Limb (tissue), 2 donors: Measurements from ENCODE around the gene RNMT.
A peak's percentile ranks its signal among the peaks of the same experiment; 100 is the strongest.
"Not testable (repeated sequence)": the region's sequence is repeated elsewhere in the genome, so short reads cannot be mapped to it uniquely, and the experiment has no call there.

Experiments used
- DNase-seq, 2 donors: peaks; one replicate each; pipeline ENCODE4 v3.0.0-alpha.2; 2016; ENCODE audit errors: extremely low spot score in 2 of 2

The RNMT gene

DNA sequence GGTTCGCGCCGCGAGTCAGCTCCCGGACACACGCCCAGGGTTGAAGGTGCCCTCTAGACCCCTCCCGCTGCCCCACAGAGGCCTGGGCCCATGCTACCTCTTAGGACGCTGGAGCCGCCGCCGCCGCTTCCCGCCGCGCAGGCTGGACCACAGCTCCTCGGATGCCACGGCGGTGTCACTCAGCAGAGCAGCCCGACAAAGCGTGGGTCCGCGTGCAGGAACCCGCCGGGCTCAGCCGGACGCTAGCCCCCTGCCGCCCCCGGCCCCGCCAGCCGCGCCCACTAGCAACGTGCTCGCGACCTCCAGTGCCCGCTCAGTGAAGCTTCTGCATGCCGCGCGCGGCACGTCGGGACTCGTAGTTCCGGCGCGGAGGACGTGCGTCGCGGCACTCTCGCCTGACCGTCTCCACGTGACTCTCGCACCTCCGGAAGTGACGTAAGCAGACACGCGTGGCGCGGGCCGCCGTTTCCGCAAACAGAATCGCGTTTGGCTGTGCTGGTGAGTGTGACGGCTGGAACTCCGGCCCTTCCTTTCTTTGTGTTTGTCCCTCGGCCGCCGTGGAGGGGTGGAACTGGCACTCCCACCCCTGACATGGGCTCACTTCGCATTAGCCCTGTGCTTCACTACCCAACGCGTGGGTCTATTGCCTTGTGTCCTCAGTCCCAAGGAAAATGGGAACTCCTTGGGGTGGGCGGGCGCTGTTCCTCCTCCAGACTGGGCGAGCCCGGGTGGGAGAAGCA is at the start of gene RNMT, which contains the start of gene FAM210A:
RNMT (plus strand) TSS at position 442 of the 740 bp plus-strand sequence. CDS start 4,845 bp downstream, outside the sequence.
FAM210A (minus strand) TSS at position 327 of the 740 bp plus-strand sequence. CDS start 44,481 bp downstream, outside the sequence.
- peak; percentile 96 for DNase-seq

DNA sequence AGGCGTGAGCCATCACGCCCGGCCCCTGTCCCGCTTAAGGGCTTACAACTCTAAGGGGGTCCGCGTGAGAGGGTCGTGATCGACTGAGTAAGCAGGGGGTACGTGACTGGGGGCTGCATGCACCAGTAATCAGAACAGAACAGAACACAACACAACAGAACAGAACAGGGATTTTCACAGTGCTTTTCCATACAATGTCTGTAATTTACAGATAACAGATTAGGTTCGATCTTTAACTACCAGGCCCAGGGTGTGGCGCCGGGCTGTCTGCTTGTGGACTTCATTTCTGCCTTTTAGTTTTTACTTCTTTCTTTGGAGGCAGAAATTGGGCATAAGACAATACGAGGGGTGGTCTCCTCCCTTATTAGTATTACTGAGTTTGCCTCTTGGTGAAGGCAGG is 49.1 kb upstream of the RNMT start:
- not testable (repeated sequence) for DNase-seq

DNA sequence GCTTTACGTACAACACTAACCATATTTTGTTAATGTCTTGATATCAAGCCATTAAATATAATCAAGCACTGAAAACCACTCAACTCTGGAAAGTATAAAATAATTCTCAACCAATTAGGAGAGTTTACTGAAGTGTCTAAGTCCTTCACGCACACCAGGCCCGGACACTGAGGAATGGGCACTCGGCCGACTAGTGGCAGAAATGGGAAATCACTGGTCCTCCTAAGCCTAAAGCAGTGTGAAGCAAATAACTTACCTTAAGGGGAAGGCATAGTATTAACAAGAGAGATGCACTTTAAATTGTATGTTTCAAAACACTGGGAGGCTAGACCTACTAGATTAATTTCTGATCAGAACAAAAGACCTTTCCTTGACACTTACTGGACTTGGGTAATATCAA is 45.9 kb upstream of the RNMT start:
- peak in 1 of 2 donors; percentile 40 for DNase-seq

DNA sequence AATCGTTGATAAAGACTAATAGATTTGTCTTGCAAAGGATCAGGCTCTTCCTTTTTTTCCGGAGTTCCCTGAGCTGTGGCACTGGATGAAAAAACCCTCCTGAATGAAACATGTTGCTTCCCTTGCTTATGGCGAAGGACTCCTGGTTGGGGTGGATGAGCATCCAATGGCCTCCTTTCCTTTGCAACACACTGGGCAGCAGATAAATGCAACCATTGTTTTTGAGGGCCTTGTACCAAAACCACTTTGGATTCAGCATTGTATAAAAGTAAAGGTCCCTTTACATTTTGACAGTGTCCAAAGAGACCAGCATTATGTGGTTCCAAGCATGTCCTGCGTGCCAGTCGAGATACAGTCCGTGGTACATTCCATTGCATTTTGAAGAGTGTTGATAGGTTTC is 44.8 kb upstream of the RNMT start:
- no peak for DNase-seq

DNA sequence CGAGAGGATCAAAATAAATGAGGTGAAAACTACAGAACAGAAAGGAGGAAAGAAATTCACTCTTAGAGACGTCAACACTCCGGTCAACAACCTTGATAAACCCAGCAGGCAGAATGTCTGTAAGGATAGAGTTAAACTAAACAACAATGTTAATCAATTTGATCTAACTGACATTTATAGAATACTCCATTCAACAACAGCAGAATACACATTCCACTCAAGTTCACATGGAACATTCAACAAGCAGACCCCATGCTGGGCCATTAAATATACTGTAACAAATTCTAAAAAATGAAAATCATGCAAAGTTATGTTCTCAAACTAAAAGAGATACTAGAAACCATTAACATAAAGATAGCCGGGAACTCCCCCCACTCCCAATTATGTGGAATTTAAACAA is 41.9 kb upstream of the RNMT start:
- no peak for DNase-seq

DNA sequence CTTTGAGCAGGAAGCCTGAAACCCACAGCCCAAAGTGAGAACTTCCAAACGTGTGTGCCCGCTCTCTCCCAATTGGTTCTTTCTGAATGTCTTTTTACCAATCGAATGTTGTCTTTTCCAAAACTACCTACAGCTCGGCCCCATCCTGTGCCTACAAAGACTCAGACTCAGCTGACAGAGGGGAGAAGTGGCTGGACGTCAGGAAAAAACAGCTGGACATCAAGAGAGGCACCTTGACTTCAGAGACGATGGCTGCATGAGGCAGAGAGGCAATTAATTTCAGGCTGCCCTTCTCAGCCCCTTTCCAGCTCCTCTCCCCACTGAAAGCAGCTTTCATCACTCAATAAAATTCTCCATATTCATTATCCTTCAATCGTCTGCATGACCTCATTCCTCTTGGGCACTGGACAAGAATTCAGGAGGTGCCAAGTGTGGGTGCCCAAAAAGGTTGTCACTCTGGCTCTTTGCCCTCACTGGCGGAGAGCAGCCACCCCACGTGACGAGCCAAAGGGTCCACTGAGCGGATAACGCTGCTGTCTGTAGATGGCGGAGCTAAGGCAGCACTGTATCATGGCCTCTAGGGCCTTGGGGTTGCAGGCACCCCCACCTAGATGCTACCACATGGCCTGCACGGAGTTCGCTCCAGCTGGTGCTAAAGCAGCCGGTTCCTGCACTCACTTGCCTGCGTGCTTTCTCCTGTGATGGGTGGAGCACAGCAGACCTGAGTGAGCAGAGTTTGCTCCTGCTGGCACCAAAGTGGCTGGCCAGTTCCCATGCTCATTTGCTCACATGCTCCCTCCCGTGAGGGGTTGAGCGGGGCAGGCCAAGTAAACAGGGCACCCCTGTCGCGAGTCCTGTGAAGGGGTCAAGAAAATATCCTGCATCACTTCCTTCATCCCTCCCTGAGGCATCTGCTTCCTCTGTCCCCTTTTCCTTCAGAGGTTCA is 38.0 kb upstream of the RNMT start:
- DNase-seq, result no peak

DNA sequence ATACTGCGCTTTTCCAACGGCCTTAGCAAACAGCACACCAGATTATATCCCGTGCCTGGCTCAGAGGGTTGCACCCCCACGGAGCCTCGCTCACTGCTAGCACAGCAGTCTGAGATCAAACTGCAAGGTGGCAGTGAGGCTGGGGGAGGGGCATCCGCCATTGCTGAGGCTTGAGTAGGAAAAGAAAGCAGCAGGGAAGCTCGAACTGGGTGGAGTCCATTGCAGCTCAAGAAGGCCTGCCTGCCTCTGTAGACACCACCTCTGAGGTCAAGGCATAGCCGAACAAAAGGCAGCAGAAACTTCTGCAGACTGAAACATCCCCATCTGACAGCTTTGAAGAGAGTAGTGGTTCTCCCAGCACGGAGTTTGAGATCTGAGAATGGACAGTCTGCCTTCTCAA is 36.4 kb upstream of the RNMT start:
- DNase-seq, result not testable (repeated sequence)

DNA sequence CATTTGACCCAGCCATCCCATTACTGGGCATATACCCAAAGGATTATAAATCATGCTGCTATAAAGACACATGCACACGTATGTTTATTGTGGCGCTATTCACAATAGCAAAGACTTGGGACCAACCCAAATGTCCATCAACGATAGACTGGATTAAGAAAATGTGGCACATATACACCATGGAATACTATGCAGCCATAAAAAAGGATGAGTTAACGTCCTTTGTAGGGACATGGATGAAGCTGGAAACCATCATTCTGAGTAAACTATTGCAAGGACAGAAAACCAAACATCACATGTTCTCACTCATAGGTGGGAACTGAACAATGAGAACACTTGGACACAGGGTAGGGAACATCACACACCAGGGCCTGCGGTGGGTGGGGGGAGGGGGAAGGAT is 31.1 kb upstream of the RNMT start:
- DNase-seq, result not testable (repeated sequence)

DNA sequence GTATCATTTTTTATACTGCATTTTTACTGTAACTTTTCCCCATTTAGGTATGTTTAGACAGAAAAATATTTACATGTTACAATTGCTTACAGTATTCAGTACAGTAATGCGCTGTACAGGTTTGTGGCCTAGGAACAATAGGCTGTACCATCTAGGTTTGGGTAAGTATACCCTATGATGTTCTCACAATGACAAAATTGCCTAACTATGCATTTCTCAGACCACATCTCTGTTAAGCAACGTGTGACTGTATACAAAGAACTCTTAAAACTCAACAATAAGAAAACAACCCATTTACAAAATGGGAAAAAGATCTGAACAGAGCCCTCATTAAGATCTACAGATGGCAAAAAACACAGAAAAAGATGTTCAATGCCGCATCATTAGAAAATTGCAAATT is 29.5 kb upstream of the RNMT start:
- no peak for DNase-seq

DNA sequence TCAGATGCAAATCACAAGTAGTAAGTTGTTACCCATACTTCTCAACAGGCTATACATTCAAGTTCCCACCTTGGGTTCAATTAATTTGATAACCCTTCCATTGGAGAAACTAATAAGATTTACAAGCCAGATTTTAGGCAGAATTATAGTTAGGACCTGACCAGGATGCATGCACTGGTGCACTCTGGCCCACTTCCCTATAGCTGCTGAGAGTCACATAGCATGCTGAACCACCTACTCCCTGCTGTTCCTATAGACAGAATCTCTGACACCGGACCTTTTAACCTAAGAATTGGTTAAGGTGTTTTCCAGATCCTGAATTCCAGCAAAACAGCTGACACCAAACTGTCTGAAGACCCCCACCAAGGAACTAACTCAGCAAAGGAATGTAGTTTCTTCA is 26.3 kb upstream of the RNMT start:
- no peak for DNase-seq

DNA sequence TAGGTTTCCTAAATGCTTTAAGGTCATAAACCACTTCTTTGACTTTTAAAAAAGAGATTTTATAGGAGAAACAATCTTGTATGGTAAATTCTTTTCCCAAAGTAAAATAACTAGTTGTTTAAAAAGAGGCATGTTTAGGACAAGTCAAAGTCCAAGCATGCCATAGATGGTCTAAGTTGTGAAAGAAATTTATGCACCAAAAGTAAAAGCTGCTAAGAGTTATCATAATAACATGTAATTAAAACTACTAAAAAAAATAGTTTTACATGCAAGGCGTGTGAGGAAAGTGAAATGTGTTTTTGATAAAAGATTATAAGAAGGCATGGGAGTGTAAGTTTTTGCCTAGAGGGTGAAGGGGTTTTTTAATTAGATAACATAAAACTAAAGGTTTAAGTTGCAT is 22.6 kb upstream of the RNMT start:
- DNase-seq, result no peak

DNA sequence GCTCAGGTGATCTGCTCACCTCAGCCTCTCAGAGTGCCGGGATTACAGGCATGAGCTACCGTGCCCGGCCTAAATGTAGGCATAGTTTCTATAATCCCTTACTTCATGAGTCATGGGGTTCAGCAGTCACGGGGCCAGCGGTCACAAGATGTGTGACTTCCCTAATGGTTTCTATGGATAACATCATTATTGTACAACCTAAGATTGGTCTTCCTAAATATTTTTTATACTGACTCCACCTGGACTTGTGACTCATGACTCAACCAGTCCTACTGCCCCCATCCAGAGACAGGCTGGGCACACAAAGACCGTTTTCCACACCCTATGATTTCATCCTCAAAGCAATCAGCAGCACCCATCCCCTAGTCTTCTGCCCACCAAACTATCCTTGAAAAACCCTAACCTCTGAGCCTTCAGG is 16.1 kb upstream of the RNMT start:
- DNase-seq, result no peak

DNA sequence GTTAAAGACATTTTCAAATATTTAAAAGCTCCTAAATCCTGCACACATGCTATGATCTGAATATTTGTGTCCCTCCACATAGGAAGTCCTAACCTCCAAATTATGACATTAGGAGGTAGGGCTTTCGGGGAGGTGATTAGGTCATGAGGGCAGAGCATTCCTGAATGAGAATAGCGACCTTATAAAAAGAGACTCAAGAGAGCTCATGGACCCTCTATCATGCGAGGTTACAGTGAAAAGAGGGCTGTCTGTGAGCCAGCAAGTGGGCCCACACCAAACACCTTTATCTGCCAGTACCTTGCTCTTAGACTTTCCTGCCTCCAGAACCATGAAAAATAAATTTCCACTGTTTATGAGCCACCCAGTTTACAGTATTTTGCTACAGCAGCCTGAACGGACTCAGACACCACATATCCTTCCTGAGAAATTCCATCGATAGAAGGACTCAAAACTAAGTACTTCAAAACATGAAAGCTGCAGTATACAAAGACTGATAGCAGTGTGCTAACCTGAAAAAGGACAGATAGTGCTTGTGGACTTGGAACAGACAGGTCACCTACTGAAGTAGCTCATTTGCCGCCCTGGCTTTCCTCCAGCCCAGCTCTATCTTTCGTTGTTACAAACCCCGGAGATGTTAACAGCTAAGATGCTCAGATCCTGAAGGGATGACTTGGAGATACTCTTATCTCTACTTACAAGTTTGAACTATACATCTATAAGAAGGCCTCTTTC is 13.9 kb upstream of the RNMT start:
- no peak for DNase-seq

DNA sequence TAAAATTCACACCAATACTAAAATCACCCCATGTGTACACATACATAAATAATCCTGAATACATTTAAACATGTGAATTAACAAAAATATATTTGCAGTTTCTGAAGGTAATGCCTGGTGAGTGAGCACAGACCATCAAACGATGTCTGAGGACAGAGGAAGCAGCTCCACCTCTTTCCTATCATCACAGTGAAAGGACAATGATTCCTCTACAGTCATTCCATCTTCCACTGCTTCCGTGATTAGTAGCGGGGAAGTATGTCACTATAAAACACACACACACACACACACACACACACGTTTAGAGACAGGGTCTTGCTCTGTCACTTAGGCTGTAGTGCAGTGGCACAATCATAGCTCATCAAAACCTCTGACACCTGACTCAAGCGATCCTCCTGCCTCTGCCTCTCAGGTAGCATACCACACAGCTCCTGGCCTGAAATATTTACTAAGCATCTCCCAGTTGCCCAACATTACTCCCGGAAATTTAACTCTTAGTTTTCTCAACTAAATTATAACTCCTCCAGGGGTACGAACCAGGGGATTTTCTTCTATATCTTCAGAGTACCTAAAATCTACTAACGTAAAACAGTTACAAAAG is 12.9 kb upstream of the RNMT start:
- no peak for DNase-seq

DNA sequence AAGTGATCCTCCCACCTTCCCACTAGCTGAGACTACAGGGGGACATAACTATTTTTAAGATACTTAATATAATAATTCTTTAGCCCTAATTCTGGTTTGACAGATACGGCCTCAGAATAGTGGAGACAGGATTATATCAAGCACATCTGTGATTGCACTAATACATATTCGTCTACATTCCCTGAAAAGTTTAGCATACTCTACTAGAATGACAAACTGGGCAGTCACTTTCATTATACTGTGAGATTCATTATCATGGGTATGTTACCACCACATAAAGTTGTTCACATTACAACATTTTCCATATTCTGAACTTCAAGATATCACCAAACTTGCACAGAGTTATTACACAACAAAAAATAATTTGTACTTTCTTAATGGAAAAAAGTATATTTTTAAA is 11.1 kb upstream of the RNMT start:
- DNase-seq, result no peak

DNA sequence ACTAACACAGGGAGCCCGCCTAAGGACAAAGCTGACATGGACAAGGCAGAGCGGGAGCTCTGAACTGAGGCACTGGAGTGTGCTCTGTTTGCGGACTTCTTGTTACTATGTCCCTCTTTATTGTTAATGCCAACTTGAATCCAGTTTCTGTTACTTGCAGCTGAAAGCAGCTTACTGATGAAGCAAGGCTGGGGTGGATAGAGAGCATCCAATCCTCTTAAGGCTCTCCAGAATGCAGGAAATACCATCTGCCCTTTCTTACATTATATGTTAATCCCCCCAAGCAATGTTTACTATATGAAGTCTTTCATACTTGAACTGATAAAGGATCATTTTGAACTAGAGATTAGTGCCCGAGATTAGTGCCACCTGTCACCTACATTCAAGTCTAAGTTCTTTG is 9.6 kb upstream of the RNMT start:
- DNase-seq, result no peak

DNA sequence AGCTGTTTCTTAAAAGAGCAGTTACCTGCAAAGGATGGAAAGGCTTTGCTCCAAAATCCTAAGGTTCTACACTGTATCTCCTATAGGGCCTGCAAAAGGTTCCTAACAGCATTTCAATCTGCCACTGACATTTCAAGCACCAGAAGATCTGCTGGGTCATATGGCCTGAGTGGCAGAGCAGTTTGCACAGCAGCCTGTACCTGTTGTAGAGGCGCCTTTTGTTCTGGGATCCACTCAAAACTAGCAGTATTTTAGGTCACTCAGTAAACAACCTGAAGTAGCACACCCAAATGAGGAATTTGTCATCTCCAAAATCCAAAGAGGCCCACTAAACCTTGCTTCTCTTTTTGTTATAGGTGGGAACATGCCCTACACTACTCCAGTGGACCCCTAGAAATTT is 6.3 kb upstream of the RNMT start:
- DNase-seq, result no peak

DNA sequence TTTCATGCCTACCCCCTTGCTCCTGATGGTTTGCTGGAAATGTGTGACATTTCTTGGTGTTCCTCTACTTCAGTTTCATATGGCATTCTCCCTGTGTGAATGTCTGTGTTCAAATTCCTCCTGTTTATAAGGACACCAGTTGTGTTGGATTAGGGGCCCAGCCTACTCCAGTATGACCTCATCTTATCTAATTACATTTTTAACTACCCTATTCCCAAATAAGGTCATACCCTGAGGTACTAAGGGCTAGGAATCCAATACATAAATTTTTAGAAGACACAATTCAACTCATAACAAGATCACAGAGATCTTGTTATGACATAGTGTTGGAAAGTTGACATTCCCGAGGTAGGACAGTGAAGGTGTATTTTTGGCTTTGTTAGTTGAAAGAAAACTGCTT is 5.6 kb upstream of the RNMT start:
- DNase-seq, result no peak

DNA sequence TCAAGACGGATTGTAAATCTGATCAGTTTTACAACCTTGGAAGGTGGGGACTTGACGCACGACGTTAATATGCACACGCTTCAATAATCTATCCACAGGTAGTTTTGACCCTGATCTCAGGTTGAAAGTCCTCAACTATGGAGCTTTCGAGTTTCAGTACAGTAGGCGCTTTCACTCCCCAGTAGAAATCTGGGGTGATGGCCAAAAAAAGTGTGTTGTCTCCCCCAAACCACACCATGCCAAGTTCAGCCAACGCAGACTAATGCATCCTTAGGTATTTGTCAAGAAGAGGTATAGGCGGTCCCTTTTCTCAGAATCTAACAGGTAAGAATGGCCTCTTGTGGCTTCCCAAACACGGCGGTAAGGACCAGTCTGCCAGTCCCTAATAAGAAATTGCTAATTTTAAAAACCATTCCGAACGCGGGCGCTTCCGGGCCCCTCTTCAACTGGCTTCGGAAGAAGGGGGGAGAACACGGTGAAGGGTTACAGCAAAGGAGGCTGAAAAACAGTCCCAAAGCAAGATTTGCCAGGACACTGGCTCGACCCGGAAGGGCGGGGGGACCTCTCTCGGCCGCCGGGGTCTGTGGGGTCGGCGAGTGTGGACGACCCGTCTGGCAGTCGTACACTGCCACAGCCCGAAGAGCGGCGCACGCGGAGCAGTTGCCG is 774 bp upstream of the RNMT start:
- DNase-seq, result no peak

DNA sequence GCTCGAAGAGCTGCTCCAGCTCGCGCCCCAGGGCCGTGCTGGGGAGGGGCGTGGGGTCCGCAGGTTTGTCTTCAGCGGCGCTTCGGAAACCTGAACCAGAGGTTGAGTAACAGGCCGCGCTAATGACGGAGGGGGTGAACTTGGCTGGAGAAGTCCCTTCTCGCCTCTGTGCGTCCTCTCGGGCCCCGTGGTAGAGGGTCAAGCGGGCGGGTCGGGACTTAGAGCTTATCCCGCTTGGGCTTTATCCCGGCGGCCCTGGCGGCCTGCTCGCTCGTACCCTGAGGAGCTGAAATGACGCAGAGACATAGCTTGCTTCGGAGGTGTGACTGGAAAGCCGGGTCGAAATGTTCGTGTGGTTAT is 479 bp downstream of the RNMT start:
- peak in 1 of 2 donors; percentile 30 for DNase-seq

DNA sequence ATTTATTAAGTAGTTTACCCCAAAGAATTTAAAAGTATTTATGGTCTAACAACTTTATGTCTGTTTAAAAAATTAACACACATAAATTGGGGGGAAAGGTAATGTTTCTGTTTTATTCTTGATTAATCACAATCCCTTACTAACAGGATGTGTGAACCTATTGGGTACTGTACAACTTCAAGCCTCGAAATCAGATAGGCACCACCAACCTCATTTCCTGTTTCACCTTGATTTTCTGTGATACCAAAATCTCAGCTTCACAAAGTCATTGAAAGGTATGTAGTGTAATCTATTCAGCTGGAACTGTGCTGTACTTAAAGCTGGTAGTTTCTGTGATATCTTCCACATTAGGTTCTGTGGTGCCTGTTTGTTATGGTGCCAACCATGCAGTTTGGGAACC is 4.0 kb downstream of the RNMT start:
- DNase-seq, result no peak
